ENCODE measurements around the gene CACNB2.

GRCh38 chr10:18332484-18332883 lies 192.3 kb downstream of the CACNB2 start:
- TF ChIP-seq CTCF (IDR thresholded peaks at IDR 0.05) (no peak), EZH2 (IDR thresholded peaks at IDR 0.05) (no peak)

Measured in neural progenitor cell (in vitro differentiated cells).